ENCODE measurements around the gene GFPT1. TPM values are rescaled to one million over a fixed set of nuclear protein-coding genes. Genes with fewer than 3 reads are reported as not detected.

The GFPT1 gene
- total and polyA plus RNA-seq, 4 donors: 15.9 to 72.6 (median 30.5) TPM

GRCh38 chr2:69310111-69311023 is 76.7 kb downstream of the GFPT1 start:
- 85 to 91% methylated on average over 19 of the region's 19 CpGs for WGBS, 2 donors

GRCh38 chr2:69309351-69310110 is 77.5 kb downstream of the GFPT1 start:
- WGBS, 2 donors: 48 to 68% methylated on average over 9 of the region's 9 CpGs
- Histone ChIP-seq H3K9me3 (ENCODE audit: control insufficient read depth in 4 of 4, insufficient read depth in 3 of 4, low read length in 3 of 4) (peaks cover 0 to 5% (median 0%) of the 10 kb centered on the region in 4 donors), H3K27me3 (ENCODE audit: control insufficient read depth in 3 of 3, insufficient read depth in 3 of 3, low read length in 2 of 3) (peaks cover 0 to 14% (median 0%) of the 10 kb centered on the region in 3 donors), H3K4me3 (no peak overlapping the region), H3K36me3 (ENCODE audit: control insufficient read depth in 4 of 4, insufficient read depth in 4 of 4, low read length in 4 of 4) (no peaks in the 10 kb centered on the region), H3K27ac (ENCODE audit: low read depth in 1 of 2, low read length in 1 of 2) (peak overlapping the region in 1 of 2 donors; percentile 76), H3K4me1 (ENCODE audit: control insufficient read depth in 5 of 5, insufficient read depth in 5 of 5, low read length in 5 of 5) (peaks cover 0 to 58% (median 28%) of the 10 kb centered on the region in 5 donors), H3K9ac (ENCODE audit: insufficient read depth in 1 of 2, low read length in 2 of 2) (peak overlapping the region; percentile 77 to 78)
- DNase-seq (peak; percentile 90 to 98 (median 97)), ATAC-seq (ENCODE audit: insufficient read depth, low FRiP score) (no peak)
- no peak for TF ChIP-seq CTCF (IDR thresholded peaks at IDR 0.05; ENCODE audit: control extremely low read depth, extremely low read depth)

More at GRCh38 chr2:69310111-69311023, 76.7 kb downstream of the GFPT1 start:
- H3K27ac ChIP-seq (ENCODE audit: low read depth in 1 of 2, low read length in 1 of 2): peak overlapping the region in 1 of 2 donors; percentile 71
- H3K36me3 ChIP-seq (ENCODE audit: control insufficient read depth in 4 of 4, insufficient read depth in 4 of 4, low read length in 4 of 4): peaks cover 0 to under 1% (median 0%) of the 10 kb centered on the region in 4 donors
- peak overlapping the region in 1 of 2 donors; percentile 78 for H3K9ac ChIP-seq (ENCODE audit: insufficient read depth in 1 of 2, low read length in 2 of 2)
- peaks cover 0 to 7% (median 0%) of the 10 kb centered on the region in 3 donors for H3K27me3 ChIP-seq (ENCODE audit: control insufficient read depth in 3 of 3, insufficient read depth in 3 of 3, low read length in 2 of 3)
- H3K4me3 ChIP-seq: no peak overlapping the region
- peaks cover 0 to 5% (median 0%) of the 10 kb centered on the region in 4 donors for H3K9me3 ChIP-seq (ENCODE audit: control insufficient read depth in 4 of 4, insufficient read depth in 3 of 4, low read length in 3 of 4)
- no peak for TF ChIP-seq CTCF (IDR thresholded peaks at IDR 0.05; ENCODE audit: control extremely low read depth, extremely low read depth)
- DNase-seq (no peak), ATAC-seq (ENCODE audit: insufficient read depth, low FRiP score) (no peak)
- peaks cover 0 to 58% (median 28%) of the 10 kb centered on the region in 5 donors for H3K4me1 ChIP-seq (ENCODE audit: control insufficient read depth in 5 of 5, insufficient read depth in 5 of 5, low read length in 5 of 5)

- Histone ChIP-seq H3K27me3 (ENCODE audit: control insufficient read depth in 3 of 3, insufficient read depth in 3 of 3, low read length in 2 of 3) (peaks cover 0 to 16% (median 0%) of the 10 kb centered on the region in 3 donors), H3K27ac (ENCODE audit: low read depth in 1 of 2, low read length in 1 of 2) (peak overlapping the region in 1 of 2 donors; percentile 76), H3K36me3 (ENCODE audit: control insufficient read depth in 4 of 4, insufficient read depth in 4 of 4, low read length in 4 of 4) (no peaks in the 10 kb centered on the region), H3K4me1 (ENCODE audit: control insufficient read depth in 5 of 5, insufficient read depth in 5 of 5, low read length in 5 of 5) (peaks cover 0 to 58% (median 28%) of the 10 kb centered on the region in 5 donors), H3K4me3 (no peak overlapping the region), H3K9me3 (ENCODE audit: control insufficient read depth in 4 of 4, insufficient read depth in 3 of 4, low read length in 3 of 4) (peaks cover 0 to 8% (median 3%) of the 10 kb centered on the region in 4 donors), H3K9ac (ENCODE audit: insufficient read depth in 1 of 2, low read length in 2 of 2) (no peak overlapping the region)
- WGBS, 2 donors: 95 to 96% methylated on average over 8 of the region's 8 CpGs
- ATAC-seq (ENCODE audit: insufficient read depth, low FRiP score) (no peak), DNase-seq (no peak)
- no peak for TF ChIP-seq CTCF (IDR thresholded peaks at IDR 0.05; ENCODE audit: control extremely low read depth, extremely low read depth)
Observed at GRCh38 chr2:69308338-69308737, 78.7 kb downstream of the GFPT1 start.

Measured in lung (tissue), 12 donors.